ENCODE data around the gene TPPP. TPM values are rescaled to one million over a fixed set of nuclear protein-coding genes. Genes with fewer than 3 reads are reported as not detected.

TPPP gene
- total and polyA plus RNA-seq, 2 experiments from 2014 or later: not detected

DNA sequence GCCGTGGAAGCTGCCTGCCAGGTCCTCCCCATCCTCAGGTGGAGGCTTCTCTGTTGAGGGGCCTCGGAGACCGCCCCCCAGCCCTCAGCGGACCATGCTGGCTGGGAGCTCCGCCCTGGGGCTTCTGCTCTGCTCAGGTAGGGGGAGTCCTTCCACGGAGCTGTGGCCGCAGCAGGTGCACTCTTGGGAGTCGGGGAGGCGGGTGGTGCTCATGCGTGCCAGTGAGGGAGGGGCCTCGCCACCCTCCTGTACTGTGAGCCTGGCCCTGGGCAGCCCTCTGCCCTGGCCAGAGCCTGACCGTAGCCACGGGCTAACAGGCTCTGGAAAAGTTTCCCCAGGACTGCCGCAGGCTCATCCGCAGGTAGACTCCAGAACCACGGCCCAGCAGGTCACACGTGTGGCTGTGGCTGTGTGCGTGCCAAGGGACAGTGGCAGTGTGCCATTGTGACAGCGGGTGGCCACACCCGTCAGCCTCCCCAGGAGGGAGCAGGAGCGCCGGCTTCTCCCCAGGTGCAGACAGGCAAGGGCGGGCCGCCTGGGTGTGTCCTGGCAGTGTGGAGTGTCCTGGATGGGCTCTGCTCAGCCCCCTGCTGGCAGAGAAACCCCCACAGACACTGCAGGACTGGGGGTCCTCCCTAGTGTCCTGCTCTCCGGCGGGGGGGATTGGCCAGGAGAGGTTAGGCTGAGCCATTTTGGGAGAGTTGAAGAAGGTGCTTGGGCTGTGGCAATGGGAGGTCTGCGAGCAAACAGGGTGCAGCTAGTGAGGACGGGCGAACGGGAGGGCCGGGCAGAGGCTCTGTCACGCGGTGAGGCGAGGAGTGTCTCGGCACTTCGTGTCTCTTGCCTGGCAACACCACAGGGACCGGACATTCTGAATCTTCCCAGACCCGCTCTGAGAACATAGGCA is 29.5 kb downstream of the TPPP start:
- no peaks in the 10 kb centered on the region for H3K9me2 ChIP-seq (ENCODE audit: insufficient read depth)
- no peak for DNase-seq
- no peaks in the 10 kb centered on the region for H3K27me3 ChIP-seq (replicated peaks; ENCODE audit: insufficient read depth)
- no peaks in the 10 kb centered on the region for H3K79me2 ChIP-seq (ENCODE audit: insufficient read depth)
- no peaks in the 10 kb centered on the region for H3K9me3 ChIP-seq (ENCODE audit: low read depth)
- no peak overlapping the region for H3K27ac ChIP-seq
- H3K4me2 ChIP-seq (ENCODE audit: unreplicated experiment): no peak overlapping the region
- in situ Hi-C loops (cut with MboI): loop anchor here (10.0 to 25.0 kb wide), 2 partner anchors 241 to 499 kb away; no protein-coding TSS in a partner anchor
- H4K20me1 ChIP-seq (ENCODE audit: insufficient read depth): no peaks in the 10 kb centered on the region
- no peak overlapping the region for H3K9ac ChIP-seq
- no peak for TF ChIP-seq EZH2 (IDR thresholded peaks at IDR 0.05; ENCODE audit: insufficient read depth, poor library complexity, severe bottlenecking)
- TF ChIP-seq EZH2phosphoT487 (IDR thresholded peaks at IDR 0.05; ENCODE audit: insufficient read depth, low read depth): no peak
- H3F3A ChIP-seq (ENCODE audit: insufficient read depth): no peaks in the 10 kb centered on the region
- 93 to 95% methylated on average over 36 to 38 of the region's 38 CpGs for WGBS, 2 experiments (ENCODE audit: low coverage in 1 of 2, low lambda C conversion rate in 2 of 2, missing lambda C conversion rate in 2 of 2)
- H3K36me3 ChIP-seq (ENCODE audit: low read depth): no peaks in the 10 kb centered on the region
- no peak overlapping the region for H2AFZ ChIP-seq
- no peak overlapping the region for H3K4me3 ChIP-seq
- H3K4me1 ChIP-seq (ENCODE audit: insufficient read depth): no peaks in the 10 kb centered on the region

DNA sequence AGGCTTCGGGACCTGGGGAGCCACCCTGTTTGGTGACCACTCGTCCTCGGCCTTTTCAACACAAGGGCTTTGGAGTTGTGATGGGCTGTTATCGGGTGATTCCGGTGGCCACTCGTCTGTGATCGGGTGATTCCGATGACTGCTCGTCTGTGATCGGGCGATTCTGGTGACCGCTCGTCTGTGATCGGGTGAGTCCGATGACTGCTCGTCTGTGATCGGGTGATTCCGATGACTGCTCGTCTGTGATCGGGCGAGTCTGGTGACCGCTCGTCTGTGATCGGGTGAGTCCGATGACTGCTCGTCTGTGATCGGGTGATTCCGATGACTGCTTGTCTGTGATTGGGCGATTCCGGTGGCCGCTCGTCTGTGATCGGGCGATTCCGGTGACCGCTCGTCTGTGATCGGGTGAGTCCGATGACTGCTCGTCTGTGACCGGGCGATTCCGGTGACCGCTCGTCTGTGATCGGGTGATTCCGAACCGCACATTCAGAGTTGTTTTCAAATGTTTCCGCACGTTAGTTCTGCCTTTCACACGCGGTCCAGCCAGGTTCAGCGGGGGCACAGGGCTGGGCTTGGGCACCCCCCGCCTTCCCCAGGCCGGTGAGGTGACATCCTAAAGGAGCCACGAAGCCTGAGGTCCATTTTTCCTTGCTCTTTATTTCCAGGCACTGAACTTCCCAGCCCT is 30.3 kb downstream of the TPPP start:
- TF ChIP-seq EZH2 (IDR thresholded peaks at IDR 0.05; ENCODE audit: insufficient read depth, poor library complexity, severe bottlenecking): no peak
- TF ChIP-seq EZH2phosphoT487 (IDR thresholded peaks at IDR 0.05; ENCODE audit: insufficient read depth, low read depth): no peak
- H3K27me3 ChIP-seq (replicated peaks; ENCODE audit: insufficient read depth): no peaks in the 10 kb centered on the region
- H3K9me3 ChIP-seq (ENCODE audit: low read depth): no peaks in the 10 kb centered on the region
- 97 to 99% methylated on average over 37 to 56 of the region's 56 CpGs for WGBS, 2 experiments (ENCODE audit: low coverage in 1 of 2, low lambda C conversion rate in 2 of 2, missing lambda C conversion rate in 2 of 2)
- no peak for DNase-seq
- H4K20me1 ChIP-seq (ENCODE audit: insufficient read depth): no peaks in the 10 kb centered on the region
- no peaks in the 10 kb centered on the region for H3K4me1 ChIP-seq (ENCODE audit: insufficient read depth)
- no peaks in the 10 kb centered on the region for H3F3A ChIP-seq (ENCODE audit: insufficient read depth)
- in situ Hi-C loops (cut with MboI): loop anchor here (10.0 to 25.0 kb wide), 2 partner anchors 242 to 499 kb away; no protein-coding TSS in a partner anchor
- no peak overlapping the region for H2AFZ ChIP-seq
- H3K79me2 ChIP-seq (ENCODE audit: insufficient read depth): no peaks in the 10 kb centered on the region
- H3K36me3 ChIP-seq (ENCODE audit: low read depth): no peaks in the 10 kb centered on the region
- no peak overlapping the region for H3K27ac ChIP-seq
- H3K9me2 ChIP-seq (ENCODE audit: insufficient read depth): no peaks in the 10 kb centered on the region
- no peak overlapping the region for H3K4me3 ChIP-seq
- no peak overlapping the region for H3K9ac ChIP-seq
- H3K4me2 ChIP-seq (ENCODE audit: unreplicated experiment): no peak overlapping the region

DNA sequence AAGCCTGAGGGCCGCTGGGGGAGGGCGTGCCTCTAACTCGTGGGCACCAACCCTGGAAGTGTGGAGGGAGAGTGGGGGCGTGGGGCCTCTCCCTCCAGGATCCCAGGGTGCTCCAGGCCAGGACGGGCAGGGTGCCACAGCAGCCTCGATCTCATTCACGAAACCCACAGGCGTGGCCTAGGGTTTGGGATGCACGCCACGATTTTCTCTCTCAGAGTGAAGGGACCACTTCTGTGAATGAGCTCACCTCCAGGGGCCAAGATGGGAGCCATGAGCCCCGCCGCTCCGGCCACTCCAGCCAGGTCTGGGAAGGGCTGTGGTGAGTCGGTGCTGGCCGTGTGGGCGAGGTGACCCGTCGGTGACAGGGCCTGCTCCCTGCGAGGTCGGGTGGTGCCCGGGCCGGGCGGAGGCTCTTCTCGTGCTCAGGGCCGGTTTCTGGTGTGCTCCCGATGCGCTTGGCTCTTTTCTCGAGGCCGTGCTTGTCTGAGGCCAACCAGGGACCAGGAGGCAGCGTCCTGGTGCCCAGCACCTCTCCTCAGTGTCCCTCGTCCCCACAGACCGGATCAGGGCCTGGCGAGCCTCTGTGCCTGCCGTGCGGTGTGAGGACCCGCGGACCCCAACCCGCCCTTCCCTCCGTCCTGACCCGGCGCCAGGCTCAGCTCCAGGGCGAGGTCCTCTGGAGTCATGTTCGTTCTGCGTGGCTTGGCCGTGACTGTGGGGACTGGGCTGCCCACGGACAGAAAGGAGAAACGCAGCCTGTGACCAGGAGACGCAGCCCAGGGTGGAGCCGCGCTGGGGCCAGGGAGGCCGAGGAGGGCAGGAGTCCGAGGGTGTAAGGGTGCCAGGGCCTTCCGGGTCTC is 31.0 kb downstream of the TPPP start:
- Histone ChIP-seq H3K79me2 (ENCODE audit: insufficient read depth) (no peaks in the 10 kb centered on the region), H4K20me1 (ENCODE audit: insufficient read depth) (no peaks in the 10 kb centered on the region), H3F3A (ENCODE audit: insufficient read depth) (no peaks in the 10 kb centered on the region), H2AFZ (no peak overlapping the region), H3K27me3 (replicated peaks; ENCODE audit: insufficient read depth) (no peaks in the 10 kb centered on the region), H3K36me3 (ENCODE audit: low read depth) (no peaks in the 10 kb centered on the region), H3K27ac (no peak overlapping the region), H3K4me1 (ENCODE audit: insufficient read depth) (no peaks in the 10 kb centered on the region), H3K4me2 (ENCODE audit: unreplicated experiment) (no peak overlapping the region), H3K4me3 (no peak overlapping the region), H3K9ac (no peak overlapping the region), H3K9me3 (ENCODE audit: low read depth) (no peaks in the 10 kb centered on the region), H3K9me2 (ENCODE audit: insufficient read depth) (no peaks in the 10 kb centered on the region)
- WGBS, 2 experiments (ENCODE audit: low coverage in 1 of 2, low lambda C conversion rate in 2 of 2, missing lambda C conversion rate in 2 of 2): 97% methylated on average over 34 to 53 of the region's 53 CpGs
- in situ Hi-C loops (cut with MboI): loop anchor here (10.0 to 25.0 kb wide), 2 partner anchors 243 to 500 kb away; no protein-coding TSS in a partner anchor
- no peak for DNase-seq
- TF ChIP-seq EZH2 (IDR thresholded peaks at IDR 0.05; ENCODE audit: insufficient read depth, poor library complexity, severe bottlenecking) (no peak), EZH2phosphoT487 (IDR thresholded peaks at IDR 0.05; ENCODE audit: insufficient read depth, low read depth) (no peak)

Data from GM23248 (cell line).